Left lobe of liver (tissue), 2 donors: ENCODE results near the gene BRAT1. TPM values are rescaled to one million over a fixed set of nuclear protein-coding genes. Genes with fewer than 3 reads are reported as not detected.
A peak's percentile ranks its signal among the peaks of the same experiment; 100 is the strongest.

Experiments used
- ATAC-seq: fragments of 200-7000 bp; cut with Tn5 transposase; one replicate; pipeline ENCODE4 v1.9.1; 2020; ENCODE audit warnings: mild to moderate bottlenecking, moderate library complexity
- DNase-seq: peaks from one replicate; pipeline ENCODE4 v3.0.0-alpha.2; 2020; ENCODE audit warnings: low spot score
- total RNA-seq: library from RNA; stranded (reverse); gene quantifications from one replicate; pipeline ENCODE4 v1.2.1, GENCODE V29; 2021
- donor health status: DM: no; HTN: no; CAD: no; lungs with moderate emphysema.
- donor health status: DM: no; HTN: yes; CAD: no.

BRAT1 gene
- total RNA-seq, 1 donor from 2014 or later, result 15.6 TPM

GRCh38 chr7:2501947-2502646 is 53.2 kb downstream of the BRAT1 start:
- ATAC-seq, result no peak
- DNase-seq, result no peak

GRCh38 chr7:2500701-2501100 is 54.6 kb downstream of the BRAT1 start:
- no peak for DNase-seq
- no peak for ATAC-seq

- no peak for ATAC-seq
- DNase-seq, result no peak
Measured at GRCh38 chr7:2499719-2500430, 55.4 kb downstream of the BRAT1 start.

- no peak for DNase-seq
- ATAC-seq, result no peak
Measured at GRCh38 chr7:2499181-2499580, 56.1 kb downstream of the BRAT1 start.

- ATAC-seq (no peak), DNase-seq (no peak)
Measured at GRCh38 chr7:2498708-2499107, 56.6 kb downstream of the BRAT1 start.

- no peak for ATAC-seq
- no peak for DNase-seq
Measured at GRCh38 chr7:2497500-2498336, 57.6 kb downstream of the BRAT1 start.

GRCh38 chr7:2497065-2497464 is 58.3 kb downstream of the BRAT1 start:
- DNase-seq (no peak), ATAC-seq (no peak)

- no peak for DNase-seq
- no peak for ATAC-seq
Measured at GRCh38 chr7:2496375-2496774, 58.9 kb downstream of the BRAT1 start.

- ATAC-seq (no peak), DNase-seq (no peak)
Measured at GRCh38 chr7:2495418-2496299, 59.7 kb downstream of the BRAT1 start.

GRCh38 chr7:2494191-2495130 is 60.9 kb downstream of the BRAT1 start:
- DNase-seq (no peak), ATAC-seq (peak; percentile 24)

GRCh38 chr7:2493205-2494164 is 61.8 kb downstream of the BRAT1 start:
- ATAC-seq (no peak), DNase-seq (no peak)

- no peak for DNase-seq
Measured at GRCh38 chr7:2492038-2492437, 63.3 kb downstream of the BRAT1 start.

GRCh38 chr7:2490181-2490651 is 65.1 kb downstream of the BRAT1 start:
- ATAC-seq, result no peak
- no peak for DNase-seq

More at GRCh38 chr7:2492038-2492437, 63.3 kb downstream of the BRAT1 start:
- no peak for ATAC-seq

- ATAC-seq (no peak), DNase-seq (no peak)
Measured at GRCh38 chr7:2488681-2489080, 66.6 kb downstream of the BRAT1 start.

- DNase-seq (no peak), ATAC-seq (no peak)
Measured at GRCh38 chr7:2488272-2488645, 67.1 kb downstream of the BRAT1 start.
